ENCODE measurements around the gene MTARC2.
A peak's percentile ranks its signal among the peaks of the same experiment; 100 is the strongest.

MTARC2 gene

DNA sequence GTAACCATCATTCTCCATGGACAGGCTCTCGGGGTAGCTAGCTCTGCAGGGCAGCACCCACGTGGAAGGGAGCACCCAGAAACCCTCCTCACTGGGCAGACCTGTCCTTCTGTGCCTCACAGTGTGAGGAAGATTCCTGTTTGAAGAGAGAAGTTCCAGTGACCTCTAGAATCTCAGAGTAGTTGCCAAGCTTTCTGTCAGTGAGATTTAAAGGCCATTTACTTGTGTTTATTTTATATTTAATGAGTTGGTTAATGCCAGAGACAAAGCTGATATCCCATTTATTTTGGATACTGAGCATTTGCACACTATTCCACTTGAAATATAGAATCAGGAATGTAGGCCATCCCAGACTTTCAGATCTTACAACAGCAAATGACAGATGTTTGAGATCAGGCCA lies 67.3 kb downstream of the MTARC2 start:
- no peak for TF ChIP-seq SIN3A (IDR thresholded peaks at IDR 0.05; ENCODE audit: borderline replicate concordance, insufficient read depth, low read length)
- TF ChIP-seq, protein P1, sequence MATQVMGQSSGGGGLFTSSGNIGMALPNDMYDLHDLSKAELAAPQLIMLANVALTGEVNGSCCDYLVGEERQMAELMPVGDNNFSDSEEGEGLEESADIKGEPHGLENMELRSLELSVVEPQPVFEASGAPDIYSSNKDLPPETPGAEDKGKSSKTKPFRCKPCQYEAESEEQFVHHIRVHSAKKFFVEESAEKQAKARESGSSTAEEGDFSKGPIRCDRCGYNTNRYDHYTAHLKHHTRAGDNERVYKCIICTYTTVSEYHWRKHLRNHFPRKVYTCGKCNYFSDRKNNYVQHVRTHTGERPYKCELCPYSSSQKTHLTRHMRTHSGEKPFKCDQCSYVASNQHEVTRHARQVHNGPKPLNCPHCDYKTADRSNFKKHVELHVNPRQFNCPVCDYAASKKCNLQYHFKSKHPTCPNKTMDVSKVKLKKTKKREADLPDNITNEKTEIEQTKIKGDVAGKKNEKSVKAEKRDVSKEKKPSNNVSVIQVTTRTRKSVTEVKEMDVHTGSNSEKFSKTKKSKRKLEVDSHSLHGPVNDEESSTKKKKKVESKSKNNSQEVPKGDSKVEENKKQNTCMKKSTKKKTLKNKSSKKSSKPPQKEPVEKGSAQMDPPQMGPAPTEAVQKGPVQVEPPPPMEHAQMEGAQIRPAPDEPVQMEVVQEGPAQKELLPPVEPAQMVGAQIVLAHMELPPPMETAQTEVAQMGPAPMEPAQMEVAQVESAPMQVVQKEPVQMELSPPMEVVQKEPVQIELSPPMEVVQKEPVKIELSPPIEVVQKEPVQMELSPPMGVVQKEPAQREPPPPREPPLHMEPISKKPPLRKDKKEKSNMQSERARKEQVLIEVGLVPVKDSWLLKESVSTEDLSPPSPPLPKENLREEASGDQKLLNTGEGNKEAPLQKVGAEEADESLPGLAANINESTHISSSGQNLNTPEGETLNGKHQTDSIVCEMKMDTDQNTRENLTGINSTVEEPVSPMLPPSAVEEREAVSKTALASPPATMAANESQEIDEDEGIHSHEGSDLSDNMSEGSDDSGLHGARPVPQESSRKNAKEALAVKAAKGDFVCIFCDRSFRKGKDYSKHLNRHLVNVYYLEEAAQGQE (IDR thresholded peaks at IDR 0.05; ENCODE audit: insufficient read depth in 1 of 2, low read depth in 2 of 2, low read length in 2 of 2) = no peak
- TF ChIP-seq FOXP2 (optimal IDR thresholded peaks at IDR 0.05; ENCODE audit: borderline replicate concordance, extremely low read depth, extremely low read length, insufficient read depth) = no peak
- no peak for TF ChIP-seq POLR2AphosphoS5 (IDR thresholded peaks at IDR 0.05; ENCODE audit: low read depth, low read length)
- no peak for TF ChIP-seq TAF1 (IDR thresholded peaks at IDR 0.05; ENCODE audit: borderline replicate concordance, insufficient read depth, low read length)

DNA sequence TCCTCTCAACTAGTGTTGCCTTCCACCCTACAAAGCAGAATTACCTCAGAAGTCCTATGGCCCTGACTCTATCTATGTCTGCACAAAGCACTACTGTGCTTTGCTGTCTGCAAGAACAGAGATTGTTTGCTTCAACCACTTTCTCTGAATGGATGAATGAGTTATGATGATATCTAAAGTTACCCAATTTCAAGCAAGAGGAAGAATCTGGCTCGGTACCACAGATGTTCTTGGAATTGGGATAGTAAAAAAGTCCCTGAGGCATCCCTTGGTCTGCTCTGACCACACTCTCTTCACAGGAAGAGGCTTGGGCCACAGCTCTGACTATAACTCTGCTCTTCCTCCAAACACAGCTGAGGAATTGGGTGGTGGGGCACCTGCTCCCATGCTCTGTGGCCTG lies 69.8 kb downstream of the MTARC2 start:
- TF ChIP-seq, protein P1 (IDR thresholded peaks at IDR 0.05; ENCODE audit: insufficient read depth in 1 of 2, low read depth in 2 of 2, low read length in 2 of 2) = no peak
- TF ChIP-seq TAF1 (IDR thresholded peaks at IDR 0.05; ENCODE audit: borderline replicate concordance, insufficient read depth, low read length) (no peak), POLR2AphosphoS5 (IDR thresholded peaks at IDR 0.05; ENCODE audit: low read depth, low read length) (no peak), SIN3A (IDR thresholded peaks at IDR 0.05; ENCODE audit: borderline replicate concordance, insufficient read depth, low read length) (no peak), FOXP2 (optimal IDR thresholded peaks at IDR 0.05; ENCODE audit: borderline replicate concordance, extremely low read depth, extremely low read length, insufficient read depth) (no peak)

DNA sequence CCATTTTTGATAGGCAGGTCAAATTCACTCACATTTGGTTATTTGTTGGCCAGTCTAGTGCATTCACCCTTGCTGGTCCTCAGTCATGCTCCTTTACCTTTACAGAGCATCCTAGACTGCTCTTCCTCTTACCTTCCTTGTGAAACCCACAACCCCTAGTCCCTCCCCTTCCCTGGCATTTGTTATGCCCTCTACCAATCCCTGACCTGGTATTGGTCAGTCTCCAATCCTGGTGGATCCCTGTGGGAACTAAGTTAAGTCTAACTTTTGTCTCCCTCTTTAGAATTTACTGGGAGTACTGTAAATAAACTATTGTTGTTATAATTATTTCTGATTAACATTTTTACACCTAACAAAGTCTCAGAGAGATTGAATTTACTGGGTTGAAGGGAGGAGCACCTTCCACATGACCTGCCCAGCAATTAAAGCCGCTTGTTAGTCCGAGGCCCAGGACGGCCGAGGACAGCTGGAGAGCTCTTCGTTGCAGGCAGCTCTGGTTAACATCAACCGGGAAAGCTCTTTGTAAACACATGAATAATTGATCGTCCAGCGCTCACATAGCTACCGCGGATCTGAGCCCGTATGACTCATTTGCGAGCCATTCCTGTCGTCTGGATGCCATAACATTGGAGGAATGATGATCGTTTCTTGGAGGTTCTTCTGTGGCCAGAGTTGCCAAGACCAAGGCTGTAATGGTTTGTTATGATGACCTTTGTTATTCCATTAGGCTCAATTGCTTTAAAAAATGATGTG lies 70.5 kb downstream of the MTARC2 start:
- TF ChIP-seq, protein P1 (IDR thresholded peaks at IDR 0.05; ENCODE audit: insufficient read depth in 1 of 2, low read depth in 2 of 2, low read length in 2 of 2) = no peak
- peak; percentile 90 for TF ChIP-seq FOXP2 (optimal IDR thresholded peaks at IDR 0.05; ENCODE audit: borderline replicate concordance, extremely low read depth, extremely low read length, insufficient read depth)

DNA sequence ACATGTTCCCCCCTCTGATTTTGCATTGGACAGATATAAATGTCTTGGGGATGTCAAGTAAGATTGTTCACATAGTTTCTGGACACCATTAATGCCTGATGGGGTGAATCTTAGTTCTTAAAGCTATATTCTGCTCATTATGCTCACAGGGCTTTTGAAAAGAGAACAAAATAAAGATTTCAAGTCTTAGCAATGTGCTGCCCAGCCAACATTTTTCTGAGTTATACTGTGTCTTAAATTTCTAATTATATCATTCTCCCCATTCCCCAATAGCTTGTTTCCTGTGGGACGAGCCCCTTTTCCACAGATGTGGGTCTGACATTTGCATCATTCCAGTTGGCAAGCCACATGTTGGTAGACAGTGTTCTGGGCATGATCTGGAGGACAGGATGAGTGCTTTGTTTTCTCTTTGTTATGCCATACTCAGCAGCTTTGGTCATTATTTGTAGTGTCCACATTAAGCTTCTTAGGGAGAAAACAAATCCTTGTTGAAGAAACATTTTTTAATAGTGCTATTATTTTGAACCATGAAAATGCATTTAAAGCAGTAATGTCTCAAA lies 71.4 kb downstream of the MTARC2 start:
- TF ChIP-seq SIN3A (IDR thresholded peaks at IDR 0.05; ENCODE audit: borderline replicate concordance, insufficient read depth, low read length) = no peak
- TF ChIP-seq POLR2AphosphoS5 (IDR thresholded peaks at IDR 0.05; ENCODE audit: low read depth, low read length) = no peak
- TF ChIP-seq TAF1 (IDR thresholded peaks at IDR 0.05; ENCODE audit: borderline replicate concordance, insufficient read depth, low read length) = no peak
- TF ChIP-seq, protein P1 (IDR thresholded peaks at IDR 0.05; ENCODE audit: insufficient read depth in 1 of 2, low read depth in 2 of 2, low read length in 2 of 2) = no peak
- TF ChIP-seq FOXP2 (optimal IDR thresholded peaks at IDR 0.05; ENCODE audit: borderline replicate concordance, extremely low read depth, extremely low read length, insufficient read depth) = no peak

All from PFSK-1 (cell line).